ENCODE measurements around the gene IGLL1.

The IGLL1 gene

DNA sequence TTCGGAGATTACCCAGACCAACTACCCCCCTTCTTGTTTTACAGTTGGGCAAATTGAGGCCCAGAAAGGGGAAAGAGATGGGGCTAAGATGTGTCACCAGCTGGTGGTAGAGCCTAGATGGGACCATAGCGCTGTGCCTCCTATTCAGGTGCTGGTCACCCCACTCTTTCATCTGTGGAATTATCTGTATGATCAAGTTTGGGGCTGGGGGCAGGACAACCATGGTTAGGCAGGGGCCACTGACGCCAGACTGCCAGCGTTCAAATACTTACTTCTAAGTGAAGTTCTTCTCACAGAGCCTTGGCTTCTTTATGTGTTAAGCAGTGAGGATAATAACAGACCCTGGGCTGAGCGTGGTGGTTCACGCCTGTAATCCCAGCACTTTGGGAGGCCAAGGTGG lies 55.9 kb downstream of the IGLL1 start:
- Histone ChIP-seq H2AFZ (ENCODE audit: low read length) (no peak overlapping the region), H3K4me3 (ENCODE audit: low read length) (no peak overlapping the region), H3K27ac (ENCODE audit: low read length) (no peak overlapping the region), H3K9me2 (replicated peaks; ENCODE audit: insufficient read depth, low read length) (no peaks in the 10 kb centered on the region), H3K9me3 (replicated peaks; ENCODE audit: insufficient read depth, low read length) (no peaks in the 10 kb centered on the region), H3F3A (ENCODE audit: insufficient read depth, low read length) (no peaks in the 10 kb centered on the region), H4K20me1 (ENCODE audit: insufficient read depth, low read length) (no peaks in the 10 kb centered on the region), H3K79me2 (ENCODE audit: low read length) (no peaks in the 10 kb centered on the region), H3K27me3 (replicated peaks; ENCODE audit: insufficient read depth, low read length) (peaks cover 40% of the 10 kb centered on the region), H3K4me2 (ENCODE audit: low read depth, low read length) (no peak overlapping the region), H3K4me1 (ENCODE audit: low read length) (peaks cover 4% of the 10 kb centered on the region; the same call in 1 of the 2 replicates), H3K36me3 (replicated peaks; ENCODE audit: insufficient read depth, low read length) (no peaks in the 10 kb centered on the region), H3K9ac (ENCODE audit: low read length) (no peak overlapping the region)
- TF ChIP-seq EZH2 (optimal IDR thresholded peaks at IDR 0.05; ENCODE audit: low read depth, low read length) (no peak), CTCF (IDR thresholded peaks at IDR 0.05; ENCODE audit: low read length) (no peak), EZH2phosphoT487 (IDR thresholded peaks at IDR 0.05; ENCODE audit: low read length) (no peak)
- no peak for DNase-seq

GRCh38 chr22:23523713-23524112 lies 56.4 kb downstream of the IGLL1 start:
- H3K36me3 ChIP-seq (replicated peaks; ENCODE audit: insufficient read depth, low read length), result no peaks in the 10 kb centered on the region
- H3F3A ChIP-seq (ENCODE audit: insufficient read depth, low read length), result no peaks in the 10 kb centered on the region
- no peaks in the 10 kb centered on the region for H3K9me2 ChIP-seq (replicated peaks; ENCODE audit: insufficient read depth, low read length)
- H2AFZ ChIP-seq (ENCODE audit: low read length), result no peak overlapping the region
- H3K27me3 ChIP-seq (replicated peaks; ENCODE audit: insufficient read depth, low read length), result peaks cover 35% of the 10 kb centered on the region
- DNase-seq, result no peak
- H3K9me3 ChIP-seq (replicated peaks; ENCODE audit: insufficient read depth, low read length), result no peaks in the 10 kb centered on the region
- TF ChIP-seq EZH2 (optimal IDR thresholded peaks at IDR 0.05; ENCODE audit: low read depth, low read length) (no peak), EZH2phosphoT487 (IDR thresholded peaks at IDR 0.05; ENCODE audit: low read length) (no peak), CTCF (IDR thresholded peaks at IDR 0.05; ENCODE audit: low read length) (no peak)
- H3K4me2 ChIP-seq (ENCODE audit: low read depth, low read length), result no peak overlapping the region
- no peak overlapping the region for H3K4me3 ChIP-seq (ENCODE audit: low read length)
- no peaks in the 10 kb centered on the region for H3K79me2 ChIP-seq (ENCODE audit: low read length)
- H3K4me1 ChIP-seq (ENCODE audit: low read length), result peaks cover 4% of the 10 kb centered on the region; the same call in 1 of the 2 replicates
- no peaks in the 10 kb centered on the region for H4K20me1 ChIP-seq (ENCODE audit: insufficient read depth, low read length)
- H3K9ac ChIP-seq (ENCODE audit: low read length), result no peak overlapping the region
- no peak overlapping the region for H3K27ac ChIP-seq (ENCODE audit: low read length)
